OCI-LY1 (cell line): ENCODE results near the gene TMEM62.
A peak's percentile ranks its signal among the peaks of the same experiment; 100 is the strongest.

Experiments used
- H2AFZ ChIP-seq: fragments of 200-600 bp; sonication (generic), shearing (Covaris generic); 2 replicates; pipeline ENCODE4 v1.6.0; 2014; ENCODE audit warnings: antibody characterized with exemption, mild to moderate bottlenecking, low read length
- H3F3A ChIP-seq: fragments of 200-600 bp; sonication (generic), shearing (Covaris generic); 2 replicates; pipeline ENCODE4 v1.6.0; 2014; ENCODE audit warnings: mild to moderate bottlenecking, antibody characterized with exemption, low read length, moderate library complexity; ENCODE audit not compliant: insufficient read depth
- H3K27ac ChIP-seq: fragments of 200-600 bp; sonication (generic); 2 replicates; pipeline ENCODE4 v1.5.1; 2014; ENCODE audit warnings: low read length, mixed run types, mild to moderate bottlenecking, low read depth; ENCODE audit not compliant: poor library complexity, severe bottlenecking
- H3K27me3 ChIP-seq: fragments of 200-600 bp; sonication (generic); 2 replicates; pipeline ENCODE4 v1.6.0; 2014; ENCODE audit warnings: antibody characterized with exemption, mild to moderate bottlenecking, low read length, moderate library complexity; ENCODE audit not compliant: insufficient read depth
- H3K36me3 ChIP-seq: fragments of 200-600 bp; sonication (generic); 2 replicates; pipeline ENCODE4 v1.6.1; 2014; ENCODE audit warnings: mild to moderate bottlenecking, antibody characterized with exemption, low read length, moderate library complexity, mixed read lengths; ENCODE audit not compliant: insufficient read depth
- H3K4me1 ChIP-seq: fragments of 200-600 bp; sonication (generic); 2 replicates; pipeline ENCODE4 v1.5.1; 2014; ENCODE audit warnings: mild to moderate bottlenecking, low read length, moderate library complexity; ENCODE audit not compliant: insufficient read depth, severe bottlenecking
- H3K4me2 ChIP-seq: fragments of 200-600 bp; sonication (generic), shearing (Covaris generic); 2 replicates; pipeline ENCODE4 v1.6.1; 2014; ENCODE audit warnings: low read length
- H3K4me3 ChIP-seq: fragments of 200-600 bp; sonication (generic); 2 replicates; pipeline ENCODE4 v1.5.1; 2014; ENCODE audit warnings: low read length, low read depth, mild to moderate bottlenecking, mixed read lengths; ENCODE audit not compliant: poor library complexity, severe bottlenecking
- H3K79me2 ChIP-seq: fragments of 200-600 bp; shearing (Covaris generic); 2 replicates; pipeline ENCODE4 v1.6.1; 2016; ENCODE audit warnings: mixed run types, low read length, mixed read lengths; ENCODE audit not compliant: insufficient read depth
- H3K9ac ChIP-seq: fragments of 200-600 bp; sonication (generic), shearing (Covaris generic); 2 replicates; pipeline ENCODE4 v1.6.1; 2014; ENCODE audit warnings: mild to moderate bottlenecking, low read length, mixed read lengths
- H3K9me2 ChIP-seq: fragments of 200-600 bp; sonication (generic), shearing (Covaris generic); 2 replicates; pipeline ENCODE4 v1.6.1; 2014; ENCODE audit warnings: low read depth, mild to moderate bottlenecking, low read length, mixed read lengths
- H3K9me3 ChIP-seq: fragments of 200-600 bp; shearing (Covaris generic); 2 replicates; pipeline ENCODE4 v1.6.1; 2014; ENCODE audit warnings: low read length, mixed read lengths
- H4K20me1 ChIP-seq: fragments of 200-600 bp; sonication (generic), shearing (Covaris generic); 2 replicates; pipeline ENCODE4 v1.6.0; 2016; ENCODE audit warnings: mild to moderate bottlenecking, low read length; ENCODE audit not compliant: insufficient read depth
- EZH2 ChIP-seq: fragments of 200-600 bp; sonication (generic), shearing (Covaris generic); IDR thresholded peaks from 2 replicates; pipeline ENCODE4 v1.8.0; 2017; ENCODE audit warnings: borderline replicate concordance, mixed run types, mild to moderate bottlenecking, antibody characterized with exemption, low read length, moderate library complexity, mixed read lengths
- TF ChIP-seq, protein P1 (sequence below): fragments of 200-600 bp; sonication (generic), shearing (Covaris generic); IDR thresholded peaks from 2 replicates; pipeline ENCODE4 v1.5.1; 2017; ENCODE audit warnings: mild to moderate bottlenecking, antibody characterized with exemption, low read length, moderate library complexity, mixed read lengths

Gene TMEM62

DNA sequence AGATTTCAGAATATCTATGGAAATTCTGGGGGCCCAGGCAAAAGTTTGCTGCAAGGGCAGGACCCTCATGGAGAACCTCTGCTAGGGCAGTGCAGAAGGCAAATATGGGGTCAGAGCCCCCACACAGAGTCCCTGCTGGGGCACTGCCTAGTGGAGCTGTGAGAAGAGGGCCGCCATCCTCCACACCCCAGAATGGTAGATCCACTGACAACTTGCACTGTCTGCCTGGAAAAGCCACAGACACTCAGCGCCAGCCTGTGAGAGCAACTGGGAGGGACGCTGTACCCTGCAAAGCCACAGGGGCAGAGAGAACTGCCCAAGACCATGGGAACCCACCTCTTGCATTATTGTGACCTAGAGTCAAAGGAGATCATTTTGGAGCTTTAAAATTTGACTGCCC is 65.6 kb downstream of the TMEM62 start:
- H3K27ac ChIP-seq, result no peak overlapping the region
- no peaks in the 10 kb centered on the region for H3K9me3 ChIP-seq
- H3K9ac ChIP-seq, result no peak overlapping the region
- TF ChIP-seq EZH2, result no peak
- TF ChIP-seq, protein P1, sequence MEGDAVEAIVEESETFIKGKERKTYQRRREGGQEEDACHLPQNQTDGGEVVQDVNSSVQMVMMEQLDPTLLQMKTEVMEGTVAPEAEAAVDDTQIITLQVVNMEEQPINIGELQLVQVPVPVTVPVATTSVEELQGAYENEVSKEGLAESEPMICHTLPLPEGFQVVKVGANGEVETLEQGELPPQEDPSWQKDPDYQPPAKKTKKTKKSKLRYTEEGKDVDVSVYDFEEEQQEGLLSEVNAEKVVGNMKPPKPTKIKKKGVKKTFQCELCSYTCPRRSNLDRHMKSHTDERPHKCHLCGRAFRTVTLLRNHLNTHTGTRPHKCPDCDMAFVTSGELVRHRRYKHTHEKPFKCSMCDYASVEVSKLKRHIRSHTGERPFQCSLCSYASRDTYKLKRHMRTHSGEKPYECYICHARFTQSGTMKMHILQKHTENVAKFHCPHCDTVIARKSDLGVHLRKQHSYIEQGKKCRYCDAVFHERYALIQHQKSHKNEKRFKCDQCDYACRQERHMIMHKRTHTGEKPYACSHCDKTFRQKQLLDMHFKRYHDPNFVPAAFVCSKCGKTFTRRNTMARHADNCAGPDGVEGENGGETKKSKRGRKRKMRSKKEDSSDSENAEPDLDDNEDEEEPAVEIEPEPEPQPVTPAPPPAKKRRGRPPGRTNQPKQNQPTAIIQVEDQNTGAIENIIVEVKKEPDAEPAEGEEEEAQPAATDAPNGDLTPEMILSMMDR, result no peak
- H4K20me1 ChIP-seq, result no peaks in the 10 kb centered on the region
- no peaks in the 10 kb centered on the region for H3K4me1 ChIP-seq
- H3K79me2 ChIP-seq, result no peaks in the 10 kb centered on the region
- H3K4me2 ChIP-seq, result no peak overlapping the region
- H3K4me3 ChIP-seq, result no peak overlapping the region
- no peaks in the 10 kb centered on the region for H3F3A ChIP-seq
- H3K9me2 ChIP-seq, result no peaks in the 10 kb centered on the region
- no peaks in the 10 kb centered on the region; the same call in none of the 2 replicates for H3K27me3 ChIP-seq
- peaks cover 28% of the 10 kb centered on the region for H3K36me3 ChIP-seq
- H2AFZ ChIP-seq, result no peak overlapping the region

DNA sequence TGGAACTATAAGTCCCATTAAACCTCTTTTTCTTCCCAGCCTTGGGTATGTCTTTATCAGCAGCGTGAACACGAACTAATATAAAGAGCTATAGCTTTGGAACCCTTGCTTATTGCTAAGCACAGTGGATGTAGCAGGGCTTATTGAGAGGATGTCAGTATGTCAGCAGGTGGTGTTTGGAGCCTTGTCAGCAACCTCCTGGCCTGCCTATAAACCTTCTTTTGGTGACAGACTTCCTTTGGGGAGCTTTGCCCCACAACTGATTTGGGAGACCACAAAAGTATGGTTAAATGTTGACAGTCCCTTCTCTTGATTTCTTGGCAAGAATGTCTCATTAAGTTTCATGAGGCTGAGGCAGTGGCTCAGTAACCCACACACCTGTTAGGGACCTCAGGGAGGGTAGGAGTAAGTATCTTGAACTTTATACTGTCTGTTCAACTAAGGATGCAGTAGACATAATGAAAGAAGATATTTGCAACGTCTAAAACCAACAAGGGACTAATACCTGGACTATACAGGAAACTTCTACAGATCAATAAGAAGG is 66.6 kb downstream of the TMEM62 start:
- Histone ChIP-seq H3K79me2 (no peaks in the 10 kb centered on the region), H2AFZ (no peak overlapping the region), H3K36me3 (peaks cover 19% of the 10 kb centered on the region), H3K4me3 (no peak overlapping the region), H4K20me1 (no peaks in the 10 kb centered on the region), H3K9me2 (no peaks in the 10 kb centered on the region), H3K4me2 (no peak overlapping the region), H3K9me3 (no peaks in the 10 kb centered on the region), H3K27me3 (no peaks in the 10 kb centered on the region; the same call in none of the 2 replicates), H3K27ac (no peak overlapping the region), H3K9ac (no peak overlapping the region), H3F3A (no peaks in the 10 kb centered on the region), H3K4me1 (no peaks in the 10 kb centered on the region)
- TF ChIP-seq, protein P1, result no peak
- no peak for TF ChIP-seq EZH2

DNA sequence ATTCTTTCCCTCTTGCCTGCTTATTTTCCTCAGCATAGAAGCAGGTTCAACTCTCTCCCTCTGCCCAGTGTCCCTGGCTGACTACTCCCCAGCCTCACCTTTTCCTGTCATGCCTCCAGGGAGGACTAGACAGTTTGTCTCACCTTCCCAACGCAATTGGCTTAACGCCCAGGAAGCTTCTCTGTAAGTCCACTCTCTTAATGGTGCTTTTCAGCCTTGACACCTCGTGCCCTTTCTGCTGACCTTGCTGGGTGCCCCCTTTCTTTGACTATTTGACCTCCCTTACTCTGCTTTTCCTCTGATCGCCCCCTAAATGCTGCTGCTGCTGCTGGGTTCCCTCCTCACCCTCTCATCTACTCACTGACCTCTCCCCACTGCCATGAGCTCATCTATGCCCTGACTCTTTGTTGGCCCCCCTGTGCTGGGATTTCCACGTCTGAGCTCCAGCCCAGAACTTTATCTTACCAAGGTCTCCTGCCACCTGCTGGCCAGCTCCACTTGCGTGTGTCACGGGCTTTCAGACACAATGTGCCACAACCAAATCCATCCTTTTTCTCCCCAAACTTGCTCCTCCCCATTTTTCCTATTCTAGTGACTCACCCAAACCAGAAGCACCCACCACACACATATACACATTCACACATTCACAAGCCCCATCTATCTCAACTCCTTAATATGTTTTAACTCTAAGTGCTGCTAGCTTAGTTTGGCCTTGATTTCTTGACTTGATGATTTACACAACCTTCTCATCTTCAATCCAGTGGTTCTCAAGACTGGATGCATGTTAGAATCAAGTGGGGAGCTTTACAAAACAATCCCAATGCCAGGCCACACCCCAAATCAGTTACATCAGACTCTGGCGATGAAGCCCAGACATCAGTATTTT is 70.9 kb downstream of the TMEM62 start:
- Histone ChIP-seq H3F3A (no peaks in the 10 kb centered on the region), H3K9ac (no peak overlapping the region), H3K27me3 (no peaks in the 10 kb centered on the region; the same call in none of the 2 replicates), H3K36me3 (no peaks in the 10 kb centered on the region), H3K9me3 (no peaks in the 10 kb centered on the region), H3K27ac (no peak overlapping the region), H3K9me2 (no peaks in the 10 kb centered on the region), H4K20me1 (no peaks in the 10 kb centered on the region), H3K79me2 (no peaks in the 10 kb centered on the region), H3K4me1 (no peaks in the 10 kb centered on the region), H3K4me3 (no peak overlapping the region), H3K4me2 (no peak overlapping the region), H2AFZ (no peak overlapping the region)
- TF ChIP-seq EZH2, result no peak
- TF ChIP-seq, protein P1, result peak; percentile 80
